GM12892 (cell line): ENCODE measurements around the gene KCNJ6.

Source experiments
- POLR2A ChIP-seq: IDR thresholded peaks from 2 replicates; pipeline ENCODE4 v1.6.1; 2011; ENCODE audit warnings: low read depth, low read length, control low read depth
- POLR2AphosphoS5 ChIP-seq: IDR thresholded peaks from 2 replicates; pipeline ENCODE4 v1.6.1; 2011; ENCODE audit warnings: low read depth, low read length, control low read depth
- TAF1 ChIP-seq: IDR thresholded peaks from 2 replicates; pipeline ENCODE4 v1.6.1; 2011; ENCODE audit warnings: low read depth, mild to moderate bottlenecking, control low read depth, low read length, borderline replicate concordance

DNA sequence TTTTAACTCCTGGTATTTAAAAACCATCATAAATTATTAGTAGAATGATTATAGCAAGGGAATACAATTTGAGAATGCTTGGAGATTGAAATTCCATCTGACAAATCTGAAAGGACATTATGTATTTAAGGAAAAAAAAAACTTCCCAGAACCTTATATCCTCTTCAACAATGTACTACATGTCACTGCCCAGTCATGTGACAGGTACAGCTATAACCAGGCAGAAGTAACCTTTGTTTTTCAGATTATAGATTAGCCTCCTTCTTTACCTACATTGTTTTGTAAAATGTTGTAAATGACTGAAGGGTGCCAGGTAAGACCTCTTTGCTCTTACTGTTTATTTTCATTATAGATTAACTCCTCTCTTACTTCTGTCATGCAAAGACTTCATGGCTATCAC is 96.9 kb downstream of the KCNJ6 start:
- TF ChIP-seq POLR2AphosphoS5, result no peak
- TF ChIP-seq TAF1, result no peak
- TF ChIP-seq POLR2A, result no peak
